GM21423 (cell line): Measurements from ENCODE around the gene ARRDC5.
"Not testable (repeated sequence)": the region's sequence is repeated elsewhere in the genome, so short reads cannot be mapped to it uniquely, and the experiment has no call there.

Experiments
- ATAC-seq: cut with Tn5 transposase; IDR thresholded peaks from one replicate; pipeline ENCODE4 v1.9.1; 2021; ENCODE audit warnings: mild to moderate bottlenecking, moderate library complexity; ENCODE audit not compliant: unreplicated experiment

The ARRDC5 gene

GRCh38 chr19:4871711-4872110 is 31.0 kb downstream of the ARRDC5 start:
- no peak for ATAC-seq

- ATAC-seq, result no peak
These were observed 32.5 kb downstream of the ARRDC5 start for GRCh38 chr19:4870025-4870700.

- ATAC-seq, result no peak
These were observed 34.3 kb downstream of the ARRDC5 start for GRCh38 chr19:4868286-4868834.

- peak; percentile 71 for ATAC-seq
These were observed 35.0 kb downstream of the ARRDC5 start, which contains the start of gene PLIN3 for GRCh38 chr19:4867534-4868285. TSS of gene PLIN3 (minus strand) at chr19:4867667. CDS start at chr19:4861394, 6,273 bp downstream.

- ATAC-seq, result no peak
These were observed 35.9 kb downstream of the ARRDC5 start for GRCh38 chr19:4866595-4867424.

GRCh38 chr19:4861147-4861546 is 41.5 kb downstream of the ARRDC5 start:
- ATAC-seq, result no peak

- ATAC-seq, result no peak
These were observed 43.0 kb downstream of the ARRDC5 start for GRCh38 chr19:4859697-4860096.

GRCh38 chr19:4856468-4856867 is 46.2 kb downstream of the ARRDC5 start:
- ATAC-seq, result not testable (repeated sequence)

- ATAC-seq, result not testable (repeated sequence)
These were observed 49.2 kb downstream of the ARRDC5 start for GRCh38 chr19:4853506-4853905.

GRCh38 chr19:4852484-4852883 is 50.2 kb downstream of the ARRDC5 start:
- no peak for ATAC-seq

- ATAC-seq, result no peak
These were observed 51.0 kb downstream of the ARRDC5 start for GRCh38 chr19:4851551-4852290.

- ATAC-seq, result no peak
These were observed 53.7 kb downstream of the ARRDC5 start for GRCh38 chr19:4849019-4849418.

- ATAC-seq, result no peak
These were observed 55.3 kb downstream of the ARRDC5 start for GRCh38 chr19:4847190-4847973.

- ATAC-seq, result not testable (repeated sequence)
These were observed 56.7 kb downstream of the ARRDC5 start for GRCh38 chr19:4845975-4846374.

- no peak for ATAC-seq
These were observed 58.1 kb downstream of the ARRDC5 start for GRCh38 chr19:4844348-4845179.

- no peak for ATAC-seq
These were observed 59.1 kb downstream of the ARRDC5 start for GRCh38 chr19:4843647-4843965.
